DND-41 (cell line): ENCODE results near the gene CYP4V2.

Experiments
- ATAC-seq: fragments of 200-7000 bp; cut with Tn5 transposase; 3 replicates; pipeline ENCODE4 v1.9.1; 2021; ENCODE audit warnings: low read depth; ENCODE audit not compliant: insufficient read depth
- DNase-seq: peaks from one replicate; pipeline ENCODE4 v3.0.0-alpha.2; 2020
- H2AFZ ChIP-seq: 2 replicates; pipeline ENCODE4 v1.6.0; 2012; ENCODE audit warnings: low read depth, low read length
- H3K27ac ChIP-seq: 2 replicates; pipeline ENCODE4 v1.5.1; 2012; ENCODE audit warnings: low read length, inconsistent platforms
- H3K27me3 ChIP-seq: fragments of 200-600 bp; sonication (generic); 2 replicates; pipeline ENCODE4 v1.6.0; 2012; ENCODE audit warnings: low read length, mild to moderate bottlenecking, inconsistent platforms; ENCODE audit not compliant: insufficient read depth, poor library complexity
- H3K36me3 ChIP-seq: 2 replicates; pipeline ENCODE4 v1.5.1; 2012; ENCODE audit warnings: low read length, inconsistent platforms; ENCODE audit not compliant: insufficient read depth
- H3K4me1 ChIP-seq: 2 replicates; pipeline ENCODE4 v1.5.1; 2012; ENCODE audit warnings: mild to moderate bottlenecking, low read length; ENCODE audit not compliant: insufficient read depth
- H3K4me2 ChIP-seq: 2 replicates; pipeline ENCODE4 v1.6.0; 2012; ENCODE audit warnings: mild to moderate bottlenecking, moderate library complexity, low read length, inconsistent platforms; ENCODE audit not compliant: insufficient read depth
- H3K4me3 ChIP-seq, 2 experiments: fragments of 200-600 bp in 1 of 2; shearing (Covaris generic) in 1 of 2; 2 replicates each; pipeline ENCODE4 v1.5.1; 2012 to 2016; ENCODE audit warnings: inconsistent platforms in 2 of 2, low read length in 2 of 2, mild to moderate bottlenecking in 2 of 2, low read depth in 1 of 2, moderate library complexity in 1 of 2
- H3K79me2 ChIP-seq: 2 replicates; pipeline ENCODE4 v1.6.0; 2012; ENCODE audit warnings: low read length, inconsistent platforms; ENCODE audit not compliant: insufficient read depth
- H3K9ac ChIP-seq: 2 replicates; pipeline ENCODE4 v1.6.0; 2012; ENCODE audit warnings: low read depth, mild to moderate bottlenecking, inconsistent platforms, low read length, moderate library complexity
- H3K9me3 ChIP-seq: 2 replicates; pipeline ENCODE4 v1.5.1; 2012; ENCODE audit warnings: low read length, moderate library complexity, mild to moderate bottlenecking, inconsistent platforms; ENCODE audit not compliant: insufficient read depth, severe bottlenecking
- H4K20me1 ChIP-seq: 2 replicates; pipeline ENCODE4 v1.6.0; 2012; ENCODE audit warnings: low read length; ENCODE audit not compliant: insufficient read depth
- EZH2 ChIP-seq: IDR thresholded peaks from 3 replicates; pipeline ENCODE4 v1.6.1; 2012; ENCODE audit warnings: borderline replicate concordance, low read depth, mild to moderate bottlenecking, moderate library complexity, low read length, inconsistent platforms; ENCODE audit not compliant: severe bottlenecking
- TF ChIP-seq, protein P1 (sequence below): IDR thresholded peaks from 2 replicates; pipeline ENCODE4 v1.5.1; 2012; ENCODE audit warnings: borderline replicate concordance, low read length, moderate library complexity, mild to moderate bottlenecking; ENCODE audit not compliant: poor library complexity, severe bottlenecking; ENCODE audit errors: extremely low read depth

The CYP4V2 gene

DNA sequence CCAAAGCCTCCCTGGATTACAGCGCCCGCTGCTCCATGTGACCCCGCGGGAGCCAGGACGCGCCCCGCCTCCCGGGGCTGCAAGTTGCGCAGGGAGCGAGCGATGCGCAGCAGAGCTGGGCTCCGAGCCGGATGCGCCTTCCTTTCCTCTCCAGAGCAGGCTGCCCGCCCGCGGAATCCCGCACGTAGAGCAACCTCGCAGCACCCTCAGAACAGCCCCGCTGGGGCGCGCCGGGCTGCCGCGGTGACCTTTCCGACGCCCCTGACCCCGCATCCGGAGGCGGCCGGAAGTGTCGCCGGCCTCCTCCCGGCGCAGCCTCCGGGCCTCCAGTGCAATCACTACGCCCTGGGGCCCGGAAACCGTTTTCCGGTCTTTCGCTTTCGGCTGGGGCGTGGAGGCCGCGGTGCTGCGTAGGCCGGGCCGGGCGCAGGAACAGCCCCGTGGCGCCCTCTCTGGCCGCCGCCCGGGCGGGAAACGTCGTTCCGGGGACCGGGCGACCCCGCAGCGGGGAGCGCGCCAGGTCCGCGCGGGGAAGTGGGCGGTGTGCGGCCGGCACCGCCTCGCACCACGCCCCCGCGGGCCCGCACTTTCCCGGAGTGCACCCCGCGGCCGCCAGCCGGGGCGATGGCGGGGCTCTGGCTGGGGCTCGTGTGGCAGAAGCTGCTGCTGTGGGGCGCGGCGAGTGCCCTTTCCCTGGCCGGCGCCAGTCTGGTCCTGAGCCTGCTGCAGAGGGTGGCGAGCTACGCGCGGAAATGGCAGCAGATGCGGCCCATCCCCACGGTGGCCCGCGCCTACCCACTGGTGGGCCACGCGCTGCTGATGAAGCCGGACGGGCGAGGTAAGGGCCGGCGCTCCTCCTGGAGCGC is at the start of gene CYP4V2:
Gene CYP4V2 (plus strand): TSS at position 368 of the 866 bp plus-strand sequence. CDS start 257 bp downstream, at position 625.
- H3K27me3 ChIP-seq = no peaks in the 10 kb centered on the region
- peak within 1 kb of the TSS; percentile 84 for H3K4me2 ChIP-seq
- no peaks in the 10 kb centered on the region for H4K20me1 ChIP-seq
- TF ChIP-seq, protein P1, sequence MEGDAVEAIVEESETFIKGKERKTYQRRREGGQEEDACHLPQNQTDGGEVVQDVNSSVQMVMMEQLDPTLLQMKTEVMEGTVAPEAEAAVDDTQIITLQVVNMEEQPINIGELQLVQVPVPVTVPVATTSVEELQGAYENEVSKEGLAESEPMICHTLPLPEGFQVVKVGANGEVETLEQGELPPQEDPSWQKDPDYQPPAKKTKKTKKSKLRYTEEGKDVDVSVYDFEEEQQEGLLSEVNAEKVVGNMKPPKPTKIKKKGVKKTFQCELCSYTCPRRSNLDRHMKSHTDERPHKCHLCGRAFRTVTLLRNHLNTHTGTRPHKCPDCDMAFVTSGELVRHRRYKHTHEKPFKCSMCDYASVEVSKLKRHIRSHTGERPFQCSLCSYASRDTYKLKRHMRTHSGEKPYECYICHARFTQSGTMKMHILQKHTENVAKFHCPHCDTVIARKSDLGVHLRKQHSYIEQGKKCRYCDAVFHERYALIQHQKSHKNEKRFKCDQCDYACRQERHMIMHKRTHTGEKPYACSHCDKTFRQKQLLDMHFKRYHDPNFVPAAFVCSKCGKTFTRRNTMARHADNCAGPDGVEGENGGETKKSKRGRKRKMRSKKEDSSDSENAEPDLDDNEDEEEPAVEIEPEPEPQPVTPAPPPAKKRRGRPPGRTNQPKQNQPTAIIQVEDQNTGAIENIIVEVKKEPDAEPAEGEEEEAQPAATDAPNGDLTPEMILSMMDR = peak; percentile 49
- no peak for TF ChIP-seq EZH2
- H2AFZ ChIP-seq = peak within 1 kb of the TSS; percentile 94
- H3K9me3 ChIP-seq = no peaks in the 10 kb centered on the region
- ATAC-seq (peak; percentile 79), DNase-seq (peak; percentile 84)
- H3K4me3 ChIP-seq = peak within 1 kb of the TSS; percentile 88 to 97
- H3K4me1 ChIP-seq = peaks cover 34% of the 10 kb centered on the region
- H3K9ac ChIP-seq = peak within 1 kb of the TSS; percentile 99
- peaks cover 42% of the 10 kb centered on the region for H3K79me2 ChIP-seq
- peak within 1 kb of the TSS; percentile 98 for H3K27ac ChIP-seq
- peaks cover 23% of the 10 kb centered on the region for H3K36me3 ChIP-seq

DNA sequence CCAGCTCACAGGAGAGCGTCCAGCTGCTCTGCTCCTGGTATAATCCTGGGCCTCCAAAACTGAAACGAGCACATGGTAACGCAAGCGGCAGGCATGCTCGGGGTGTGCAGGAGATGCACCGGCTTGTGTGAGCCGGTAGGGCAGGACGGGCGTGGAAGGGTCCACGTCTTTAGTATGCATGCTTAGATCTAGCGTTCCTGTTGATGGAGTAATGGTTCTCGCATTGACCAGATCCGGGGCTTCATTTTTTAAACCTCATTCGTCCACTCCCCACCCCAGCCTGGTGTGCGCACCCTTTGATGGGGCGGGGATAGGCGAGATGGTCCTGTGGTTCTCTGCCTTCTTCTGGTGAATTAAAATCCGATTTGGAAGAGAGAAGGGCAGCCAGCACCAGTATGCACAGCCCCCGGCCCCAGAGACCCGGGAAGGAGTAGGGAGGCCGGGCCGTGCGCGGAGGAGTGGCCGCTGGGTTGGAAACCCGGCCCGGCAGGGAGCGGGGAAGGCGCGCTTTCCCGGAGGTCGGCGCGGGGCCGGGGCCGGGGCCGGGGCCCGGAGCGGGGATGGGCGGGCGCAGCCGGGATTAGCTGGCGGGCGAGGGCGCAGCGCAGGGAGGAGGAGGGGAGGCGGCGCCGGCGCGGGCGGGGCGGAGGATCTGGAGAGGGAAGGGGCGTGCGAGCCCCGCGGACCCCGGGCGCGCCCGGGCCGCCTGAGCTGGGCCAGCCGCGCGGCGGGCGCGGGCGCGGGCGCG is 47.0 kb upstream of the CYP4V2 start:
- DNase-seq (no peak), ATAC-seq (no peak)
- Histone ChIP-seq H3K4me2 (no peak overlapping the region), H3K9ac (no peak overlapping the region), H3K27ac (no peak overlapping the region), H3K36me3 (no peaks in the 10 kb centered on the region), H3K9me3 (no peaks in the 10 kb centered on the region), H4K20me1 (no peaks in the 10 kb centered on the region), H3K4me3 (no peak overlapping the region), H3K79me2 (no peaks in the 10 kb centered on the region), H3K27me3 (no peaks in the 10 kb centered on the region), H3K4me1 (no peaks in the 10 kb centered on the region), H2AFZ (no peak overlapping the region)
- TF ChIP-seq, protein P1 = no peak
- no peak for TF ChIP-seq EZH2

DNA sequence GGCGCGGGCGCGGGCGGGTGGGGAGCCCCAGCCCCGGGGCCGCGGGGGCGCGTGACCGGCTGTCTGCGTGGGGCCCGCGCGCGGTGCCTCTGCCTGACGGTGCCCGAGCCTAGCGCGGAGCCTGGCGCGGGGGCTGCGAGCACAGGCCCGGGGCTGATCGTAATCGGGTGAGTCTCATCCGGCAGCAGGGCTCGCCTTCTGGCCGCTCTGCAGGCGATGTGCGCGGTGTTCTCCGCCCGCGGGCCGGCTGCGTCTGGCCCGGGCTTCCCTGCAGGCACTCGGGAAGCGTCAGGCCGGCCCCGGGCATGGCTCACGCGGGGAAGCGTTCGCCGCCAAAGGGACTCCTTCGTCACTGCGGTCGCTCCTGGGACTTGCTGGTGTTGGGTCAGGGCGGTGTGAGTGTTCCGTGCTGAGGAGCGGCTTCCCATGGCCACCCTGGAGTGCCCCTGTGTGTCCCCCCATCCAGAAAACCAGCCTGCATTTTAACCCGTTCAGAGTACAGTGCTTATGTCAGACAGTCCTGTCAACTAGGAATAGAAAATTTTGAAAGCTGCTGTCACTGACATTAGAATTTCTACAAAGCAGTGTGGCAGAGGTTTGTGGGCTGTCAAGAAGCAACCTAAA is 46.3 kb upstream of the CYP4V2 start:
- no peaks in the 10 kb centered on the region for H3K4me1 ChIP-seq
- no peaks in the 10 kb centered on the region for H3K36me3 ChIP-seq
- no peak overlapping the region for H3K27ac ChIP-seq
- ATAC-seq (no peak), DNase-seq (no peak)
- H3K9ac ChIP-seq = no peak overlapping the region
- H3K4me2 ChIP-seq = no peak overlapping the region
- no peaks in the 10 kb centered on the region for H3K79me2 ChIP-seq
- H4K20me1 ChIP-seq = no peaks in the 10 kb centered on the region
- TF ChIP-seq, protein P1 = no peak
- no peak for TF ChIP-seq EZH2
- H3K4me3 ChIP-seq = no peak overlapping the region
- no peak overlapping the region for H2AFZ ChIP-seq
- H3K9me3 ChIP-seq = no peaks in the 10 kb centered on the region
- H3K27me3 ChIP-seq = no peaks in the 10 kb centered on the region
